ENCODE data around the gene RAB25.
"Not testable (repeated sequence)": the region's sequence is repeated elsewhere in the genome, so short reads cannot be mapped to it uniquely, and the experiment has no call there.

The RAB25 gene

GRCh38 chr1:156104065-156104810, 43.3 kb downstream of the RAB25 start:
- DNase-seq: peak; percentile 89

- no peak for DNase-seq
These were observed 44.2 kb downstream of the RAB25 start for GRCh38 chr1:156104861-156105832.

GRCh38 chr1:156106624-156107488, 45.9 kb downstream of the RAB25 start:
- no peak for DNase-seq

DNA sequence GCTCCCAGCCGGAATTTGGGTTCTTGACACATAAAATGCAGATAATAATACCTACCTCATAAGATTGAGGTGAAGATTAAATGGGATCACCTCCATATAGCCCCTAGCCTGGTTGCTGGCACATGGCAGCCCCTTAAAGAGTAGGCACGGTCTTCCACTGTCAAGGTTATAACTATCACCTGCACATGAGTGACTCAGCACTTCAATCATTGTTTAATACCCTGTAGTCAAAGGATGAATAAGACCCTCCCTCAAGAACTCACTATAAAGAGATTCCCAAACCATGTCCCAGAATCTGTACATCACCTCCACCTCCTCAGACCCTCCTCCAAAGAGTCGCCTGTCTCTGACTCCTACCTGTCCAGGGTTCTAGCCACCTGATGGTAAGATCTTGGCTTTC, 47.1 kb downstream of the RAB25 start:
- no peak for DNase-seq

GRCh38 chr1:156108664-156109241, 47.8 kb downstream of the RAB25 start:
- DNase-seq: no peak

DNA sequence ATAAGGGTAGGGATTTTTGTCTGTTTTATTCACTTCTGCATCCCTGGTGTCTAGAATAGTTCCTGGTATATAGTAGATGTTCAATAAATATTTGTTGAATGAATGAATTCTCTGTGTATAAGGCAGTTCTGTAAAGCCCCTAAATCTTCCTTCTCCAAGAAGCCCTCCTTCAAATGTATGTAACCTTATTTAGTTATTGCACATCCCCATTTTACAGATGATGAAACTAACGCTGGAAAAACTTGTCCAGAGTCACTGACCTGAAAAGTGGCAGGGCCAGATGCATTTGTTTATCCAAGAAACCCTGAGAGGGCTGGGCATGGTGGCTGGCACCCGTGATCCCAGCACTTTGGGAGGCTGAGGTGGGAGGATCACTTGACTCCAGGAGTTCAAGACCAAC, 49.3 kb downstream of the RAB25 start:
- no peak for DNase-seq

DNA sequence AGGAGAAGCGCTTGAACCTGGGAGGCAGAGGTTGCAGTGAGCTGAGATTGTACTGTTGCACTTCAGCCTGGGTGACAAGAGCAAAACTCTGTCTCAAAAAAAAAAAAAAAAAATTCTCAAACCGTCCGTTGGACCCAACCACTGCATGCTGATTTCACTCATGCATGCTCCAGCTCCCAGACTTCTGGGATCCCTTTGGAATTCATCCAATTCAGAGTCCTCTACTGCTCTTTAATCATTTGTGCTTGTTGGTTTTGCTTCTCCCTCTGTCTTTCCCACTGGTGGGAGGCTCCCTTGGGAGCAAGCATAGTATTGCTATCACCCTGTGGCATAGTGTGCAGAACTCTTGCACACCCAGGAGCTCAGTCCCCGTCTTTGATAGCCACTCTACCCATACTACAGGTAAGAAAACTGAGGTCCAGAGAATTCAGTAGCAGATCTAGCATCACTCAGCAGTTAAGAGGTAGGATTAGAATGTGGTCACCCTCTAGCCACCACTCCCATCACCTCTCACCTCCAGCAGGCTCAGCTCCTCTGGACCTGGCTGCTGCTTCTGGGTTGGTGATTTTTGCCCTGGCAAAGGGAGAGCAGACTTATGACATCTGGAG, 50.5 kb downstream of the RAB25 start:
- no peak for DNase-seq

- no peak for DNase-seq
These were observed 51.5 kb downstream of the RAB25 start for GRCh38 chr1:156112276-156113137.

- DNase-seq: no peak
These were observed 52.5 kb downstream of the RAB25 start for GRCh38 chr1:156113282-156113950.

DNA sequence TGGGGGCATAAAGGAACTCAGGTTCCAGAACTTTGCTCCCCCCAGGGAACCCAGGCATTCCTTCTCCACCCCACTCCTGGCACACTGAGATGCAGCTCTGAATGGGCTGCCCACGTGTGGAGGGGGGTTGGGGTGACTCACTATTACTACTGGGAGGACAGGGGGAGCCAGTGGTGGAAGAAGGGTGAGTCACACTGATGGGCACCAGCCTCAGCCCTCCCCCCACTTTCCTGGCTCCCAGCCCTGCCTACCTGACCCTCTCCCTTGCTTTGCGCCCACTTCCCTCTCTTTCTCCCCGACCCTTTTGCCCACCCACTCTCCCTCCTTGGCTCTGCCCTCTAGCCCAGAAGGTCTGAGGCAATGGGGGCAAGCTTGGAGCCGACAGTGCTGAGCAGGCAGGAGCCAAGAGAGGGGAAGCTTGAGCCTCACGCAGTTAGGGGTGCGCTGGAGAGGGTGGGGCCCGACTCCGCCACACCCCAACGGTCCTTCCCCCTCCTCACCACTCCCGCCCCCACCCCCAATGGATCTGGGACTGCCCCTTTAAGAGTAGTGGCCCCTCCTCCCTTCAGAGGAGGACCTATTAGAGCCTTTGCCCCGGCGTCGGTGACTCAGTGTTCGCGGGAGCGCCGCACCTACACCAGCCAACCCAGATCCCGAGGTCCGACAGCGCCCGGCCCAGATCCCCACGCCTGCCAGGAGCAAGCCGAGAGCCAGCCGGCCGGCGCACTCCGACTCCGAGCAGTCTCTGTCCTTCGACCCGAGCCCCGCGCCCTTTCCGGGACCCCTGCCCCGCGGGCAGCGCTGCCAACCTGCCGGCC, 53.4 kb downstream of the RAB25 start, which contains the start of gene LMNA:
Gene LMNA, plus strand, starts transcription at position 611 of the 818 bp plus-strand sequence. CDS start 208 bp downstream, outside the sequence.
- DNase-seq: peak; percentile 89

DNA sequence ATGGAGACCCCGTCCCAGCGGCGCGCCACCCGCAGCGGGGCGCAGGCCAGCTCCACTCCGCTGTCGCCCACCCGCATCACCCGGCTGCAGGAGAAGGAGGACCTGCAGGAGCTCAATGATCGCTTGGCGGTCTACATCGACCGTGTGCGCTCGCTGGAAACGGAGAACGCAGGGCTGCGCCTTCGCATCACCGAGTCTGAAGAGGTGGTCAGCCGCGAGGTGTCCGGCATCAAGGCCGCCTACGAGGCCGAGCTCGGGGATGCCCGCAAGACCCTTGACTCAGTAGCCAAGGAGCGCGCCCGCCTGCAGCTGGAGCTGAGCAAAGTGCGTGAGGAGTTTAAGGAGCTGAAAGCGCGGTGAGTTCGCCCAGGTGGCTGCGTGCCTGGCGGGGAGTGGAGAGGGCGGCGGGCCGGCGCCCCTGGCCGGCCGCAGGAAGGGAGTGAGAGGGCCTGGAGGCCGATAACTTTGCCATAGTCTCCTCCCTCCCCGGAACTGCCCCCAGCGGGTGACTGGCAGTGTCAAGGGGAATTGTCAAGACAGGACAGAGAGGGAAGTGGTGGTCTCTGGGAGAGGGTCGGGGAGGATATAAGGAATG, 54.1 kb downstream of the RAB25 start:
- DNase-seq: peak; percentile 42

DNA sequence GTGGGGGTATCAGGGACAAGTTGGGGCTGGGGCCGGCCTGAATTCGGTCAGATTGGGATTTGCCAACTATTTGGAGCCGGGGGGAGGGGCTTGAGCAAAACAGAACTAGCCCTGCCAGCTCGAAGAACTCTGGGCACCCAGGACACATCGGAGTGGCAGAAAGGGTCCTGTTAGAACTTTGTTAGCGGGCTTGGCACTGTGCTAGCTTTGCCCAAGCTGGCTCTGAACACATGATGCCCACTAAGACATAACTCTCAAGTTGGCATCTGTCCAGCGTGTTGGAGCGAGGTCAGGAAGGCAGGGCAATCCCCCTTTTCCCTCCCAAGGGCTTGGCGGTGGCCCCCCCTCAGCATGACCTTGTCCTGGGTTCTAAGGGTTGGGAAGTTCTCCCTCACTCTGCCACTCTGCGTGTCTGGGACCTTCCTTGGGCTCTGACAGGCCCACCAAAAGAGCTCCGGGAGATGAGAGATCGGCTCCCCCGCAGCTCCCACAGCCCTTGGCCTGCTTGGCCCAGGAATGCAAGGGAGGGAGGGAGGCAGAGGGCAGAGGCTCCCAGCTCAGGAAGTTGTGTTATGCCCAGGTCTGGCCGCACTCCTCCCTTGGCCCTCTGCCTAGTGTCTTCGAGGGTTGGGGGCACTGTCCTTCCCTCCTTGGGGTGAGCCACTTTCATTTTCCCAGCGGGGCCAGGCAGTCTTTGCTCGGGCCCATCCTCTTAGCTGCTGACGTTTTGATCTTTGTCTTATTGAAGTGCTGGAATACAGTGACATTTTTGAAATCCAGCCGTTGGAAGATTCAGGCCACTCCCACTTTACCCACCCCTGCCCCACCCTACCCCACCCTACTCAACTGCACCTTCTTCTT, 54.8 kb downstream of the RAB25 start:
- DNase-seq: peak; percentile 44

DNA sequence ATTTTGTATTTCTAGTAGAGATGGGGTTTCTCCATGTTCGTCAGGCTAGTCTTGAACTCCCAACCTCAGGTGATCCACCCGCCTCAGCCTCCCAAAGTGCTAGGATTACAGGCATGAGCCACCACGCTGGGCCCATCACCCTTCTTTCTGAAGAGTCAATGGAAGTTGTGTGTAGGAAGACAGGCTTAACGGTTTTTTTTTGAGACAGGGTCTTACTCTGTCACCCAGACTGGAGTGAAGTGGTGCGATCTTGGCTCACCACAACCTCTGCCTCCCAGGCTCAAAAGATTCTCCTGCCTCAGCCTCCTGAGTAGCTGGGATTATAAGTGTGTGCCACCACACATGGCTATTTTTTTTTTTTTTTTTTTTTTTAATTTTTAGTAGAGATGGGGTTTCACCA, 55.8 kb downstream of the RAB25 start:
- DNase-seq: not testable (repeated sequence)

DNA sequence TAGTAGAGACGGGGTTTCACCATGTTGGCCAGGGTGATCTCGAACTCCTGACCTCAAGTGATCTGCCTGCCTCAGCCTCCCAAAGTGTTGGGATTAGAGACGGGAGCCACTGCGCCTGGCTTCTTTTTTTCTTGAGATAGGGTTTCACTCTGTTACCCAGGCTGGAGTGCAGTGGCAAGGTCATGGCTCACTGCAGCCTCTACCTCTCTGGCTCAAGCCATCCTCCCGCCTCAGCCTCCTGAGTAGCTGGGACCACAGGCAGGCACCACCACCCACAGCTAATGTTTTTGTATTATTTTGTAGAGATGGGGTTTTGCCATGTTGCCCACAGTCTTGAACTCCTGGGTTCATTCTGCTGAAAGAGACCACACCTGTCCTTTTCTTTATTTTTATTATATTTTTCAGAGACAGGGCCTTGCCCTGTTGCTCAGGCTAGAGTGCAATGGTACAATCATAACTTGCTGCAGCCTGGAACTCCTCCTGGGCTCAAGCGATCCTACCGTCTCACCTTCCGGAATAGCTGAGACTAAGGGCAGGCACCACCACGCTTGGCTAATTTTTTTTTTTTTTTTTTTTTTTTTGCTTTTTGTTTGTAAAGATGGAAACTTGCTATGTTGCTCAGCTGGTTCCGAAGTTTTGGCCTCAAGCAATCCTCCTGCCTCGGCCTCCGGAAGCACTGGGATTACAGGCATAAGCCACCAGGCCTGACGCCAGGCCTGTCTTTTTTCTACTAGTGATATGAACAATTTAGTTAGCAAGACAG, 56.6 kb downstream of the RAB25 start:
- no peak for DNase-seq

- peak; percentile 34 for DNase-seq
These were observed 57.4 kb downstream of the RAB25 start for GRCh38 chr1:156118177-156118868.

DNA sequence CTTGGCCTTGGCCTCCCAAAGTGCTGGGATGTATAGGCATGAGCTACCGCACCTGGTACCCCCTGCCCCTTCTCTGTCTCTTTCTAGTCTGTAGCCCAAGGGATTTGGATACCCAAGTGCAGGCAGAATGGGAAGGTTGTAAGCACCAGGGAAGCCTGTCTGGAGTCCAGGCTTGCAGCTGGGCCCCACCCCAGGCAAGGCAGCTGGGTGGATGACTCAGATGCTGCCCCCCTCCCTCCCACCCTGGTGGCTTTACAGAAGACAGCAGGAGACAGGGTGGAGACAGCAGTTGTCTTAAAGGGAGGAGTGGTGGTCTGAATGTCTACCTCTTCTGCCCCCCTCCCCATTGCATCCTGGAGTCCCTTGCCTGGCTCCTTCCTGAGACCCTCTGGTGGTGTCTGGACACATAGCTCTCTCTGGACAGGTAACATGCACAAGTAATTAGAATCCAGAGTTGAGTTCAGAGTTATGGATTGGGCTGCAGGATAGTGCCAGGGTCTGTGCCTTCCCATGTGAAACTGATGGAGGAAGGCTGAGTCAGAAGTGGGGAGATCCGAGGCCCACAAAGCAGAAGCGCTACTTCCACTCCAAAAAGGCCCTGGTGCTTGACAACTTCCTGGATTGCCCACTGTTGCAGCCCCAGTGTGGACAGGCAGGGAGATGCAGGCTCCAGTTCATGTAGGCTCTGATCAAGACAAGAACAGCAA, 58.7 kb downstream of the RAB25 start:
- peak; percentile 52 for DNase-seq

Data from CD4-positive, alpha-beta T cell treated with Interleukin-10 for 1 hour (primary cell).